HUES64 (cell line): Measurements from ENCODE around the gene SH3BP4.

Source experiments
- H3K27ac ChIP-seq: 2 replicates; pipeline ENCODE4 v1.7.0; 2013; ENCODE audit warnings: low read depth, low read length, inconsistent platforms
- H3K27me3 ChIP-seq: 2 replicates; pipeline ENCODE4 v1.6.1; 2013; ENCODE audit warnings: mild to moderate bottlenecking, low read length; ENCODE audit not compliant: insufficient read depth
- H3K36me3 ChIP-seq: 2 replicates; pipeline ENCODE4 v1.6.1; 2013; ENCODE audit warnings: mild to moderate bottlenecking, low read length; ENCODE audit not compliant: insufficient read depth
- H3K4me1 ChIP-seq: 2 replicates; pipeline ENCODE4 v1.6.1; 2013; ENCODE audit warnings: mild to moderate bottlenecking, low read length, moderate library complexity; ENCODE audit not compliant: insufficient read depth
- H3K4me3 ChIP-seq: 2 replicates; pipeline ENCODE4 v1.5.1; 2013; ENCODE audit warnings: mild to moderate bottlenecking, low read length, moderate library complexity
- H3K9ac ChIP-seq: 2 replicates; pipeline ENCODE4 v1.6.1; 2013; ENCODE audit warnings: mild to moderate bottlenecking, low read depth, low read length
- H3K9me3 ChIP-seq: 2 replicates; pipeline ENCODE4 v1.6.1; 2013; ENCODE audit warnings: low read depth, low read length; ENCODE audit not compliant: insufficient read depth
- WGBS: fragments of 150-250, 120-280 bp; methylation state at CpG from one replicate; pipeline ENCODE4 v1.1.7; 2013; ENCODE audit warnings: missing lambda C conversion rate; 5-methylcytosine and 5-hydroxymethylcytosine counted together

Gene SH3BP4

DNA sequence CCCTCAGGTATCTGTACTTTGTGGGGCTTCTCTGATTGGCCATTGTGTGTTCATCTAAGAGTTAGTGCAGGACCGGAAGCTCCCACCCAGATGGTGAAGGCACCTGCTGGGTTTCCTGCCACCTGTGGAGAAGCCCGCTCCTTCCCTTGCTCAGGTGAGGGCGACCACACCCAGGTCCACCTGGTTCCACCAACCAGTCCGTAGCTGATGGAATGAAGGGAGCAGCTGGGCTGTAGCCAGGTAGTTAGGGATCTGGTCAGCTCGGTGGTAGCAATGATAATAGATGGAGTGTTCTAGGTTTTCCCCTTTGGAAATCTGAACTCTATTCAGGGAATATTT lies 16.0 kb downstream of the SH3BP4 start:
- Histone ChIP-seq H3K4me1 (peaks cover 34% of the 10 kb centered on the region), H3K9ac (no peak overlapping the region), H3K27me3 (no peaks in the 10 kb centered on the region), H3K9me3 (no peaks in the 10 kb centered on the region), H3K36me3 (peaks cover 10% of the 10 kb centered on the region), H3K4me3 (no peak overlapping the region), H3K27ac (no peak overlapping the region)
- 88% methylated on average over 5 of the region's 5 CpGs for WGBS

DNA sequence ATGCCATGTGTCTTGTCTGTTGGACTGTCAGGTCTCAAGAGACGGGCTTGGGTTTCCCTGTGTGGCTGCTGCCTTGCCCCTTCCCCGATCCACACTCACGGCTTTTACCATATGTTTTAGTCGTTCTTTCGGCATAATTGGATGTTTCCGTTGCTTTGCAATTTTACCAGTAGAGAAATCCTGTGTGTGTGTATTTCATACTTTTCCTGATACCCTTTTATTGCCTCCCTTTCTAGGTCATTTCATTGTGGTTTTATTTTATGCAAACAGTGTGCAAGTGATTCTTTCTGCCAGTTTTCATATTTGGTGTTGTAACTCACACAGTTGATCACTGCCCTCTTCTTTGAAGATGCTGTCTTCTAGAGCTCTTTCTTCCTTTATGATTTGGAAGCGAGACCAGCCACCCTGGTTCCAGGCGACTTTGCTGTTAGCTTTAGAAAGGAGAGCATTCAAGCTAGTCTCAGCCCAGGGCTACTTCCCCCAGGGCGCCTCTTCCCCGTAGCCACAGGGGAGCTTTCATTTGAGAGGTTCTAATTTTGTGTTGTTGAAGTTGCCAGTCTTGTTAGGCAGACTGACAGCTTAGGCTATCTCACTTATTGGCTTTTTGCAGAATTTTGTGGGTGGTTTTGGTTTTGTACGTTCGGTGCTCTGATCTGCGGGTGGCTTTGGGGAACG lies 17.0 kb downstream of the SH3BP4 start:
- Histone ChIP-seq H3K4me3 (no peak overlapping the region), H3K27me3 (no peaks in the 10 kb centered on the region), H3K9me3 (no peaks in the 10 kb centered on the region), H3K4me1 (peaks cover 38% of the 10 kb centered on the region), H3K36me3 (peaks cover 10% of the 10 kb centered on the region), H3K27ac (peak overlapping the region; percentile 59), H3K9ac (no peak overlapping the region)
- WGBS: 50% methylated on average over 13 of the region's 14 CpGs

DNA sequence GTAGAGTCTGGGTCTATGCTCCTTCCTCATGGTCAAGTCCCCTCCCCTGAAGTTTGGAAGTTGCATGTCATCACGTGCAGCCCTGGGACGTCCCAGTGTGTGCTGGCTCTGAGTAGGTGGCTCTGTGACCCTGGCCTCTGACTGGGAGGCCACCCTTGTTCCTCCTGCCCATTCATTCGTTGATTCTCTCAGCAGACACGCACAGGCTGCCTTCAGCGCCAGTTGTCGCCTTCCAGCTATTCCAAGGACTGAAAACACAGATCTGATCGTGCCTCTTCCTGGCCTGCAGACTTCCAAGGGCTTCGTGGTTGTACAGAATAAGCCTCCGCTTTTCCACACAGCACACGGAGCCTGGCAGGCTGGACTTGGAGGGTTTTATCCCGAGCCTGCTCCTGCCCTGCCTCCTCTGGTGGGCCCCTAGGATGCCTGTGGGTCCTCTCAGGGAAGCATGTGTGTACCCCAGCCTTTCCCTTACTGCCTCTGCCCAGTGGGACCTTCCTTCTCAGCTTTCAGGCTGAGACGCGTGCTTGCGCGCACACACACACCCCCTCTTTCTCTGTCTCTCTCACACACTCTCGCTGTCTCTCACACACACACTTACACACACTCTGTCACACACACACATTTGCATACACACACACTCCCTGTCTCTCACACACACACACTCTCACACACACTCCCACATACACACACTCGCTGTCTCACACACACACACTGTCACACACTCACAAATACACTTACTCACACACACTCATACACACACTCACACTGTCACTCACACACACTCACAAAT lies 17.7 kb downstream of the SH3BP4 start:
- 63% methylated on average over 17 of the region's 17 CpGs for WGBS
- Histone ChIP-seq H3K27me3 (no peaks in the 10 kb centered on the region), H3K27ac (peak overlapping the region; percentile 59), H3K9ac (no peak overlapping the region), H3K4me1 (peaks cover 40% of the 10 kb centered on the region), H3K9me3 (no peaks in the 10 kb centered on the region), H3K36me3 (peaks cover 10% of the 10 kb centered on the region), H3K4me3 (no peak overlapping the region)

DNA sequence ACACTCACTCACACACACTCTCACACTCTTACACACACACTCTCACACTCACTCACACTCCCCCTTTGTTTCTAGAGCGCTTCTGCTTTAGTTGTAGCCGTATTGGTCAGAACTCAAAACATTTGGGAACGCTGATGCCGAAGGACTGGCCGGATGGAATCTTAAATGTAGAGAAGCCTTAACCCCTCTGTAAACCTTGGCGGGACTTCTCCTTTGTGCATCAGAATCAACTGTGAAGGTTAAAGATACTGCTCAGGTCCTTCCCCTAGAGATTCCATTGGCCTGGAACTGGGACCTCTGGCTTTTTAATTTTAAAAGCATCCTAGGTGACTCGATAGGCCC lies 18.3 kb downstream of the SH3BP4 start:
- Histone ChIP-seq H3K27me3 (no peaks in the 10 kb centered on the region), H3K4me3 (no peak overlapping the region), H3K9ac (no peak overlapping the region), H3K4me1 (peaks cover 46% of the 10 kb centered on the region), H3K9me3 (no peaks in the 10 kb centered on the region), H3K36me3 (peaks cover 10% of the 10 kb centered on the region), H3K27ac (no peak overlapping the region)
- 87% methylated on average over 7 of the region's 7 CpGs for WGBS

DNA sequence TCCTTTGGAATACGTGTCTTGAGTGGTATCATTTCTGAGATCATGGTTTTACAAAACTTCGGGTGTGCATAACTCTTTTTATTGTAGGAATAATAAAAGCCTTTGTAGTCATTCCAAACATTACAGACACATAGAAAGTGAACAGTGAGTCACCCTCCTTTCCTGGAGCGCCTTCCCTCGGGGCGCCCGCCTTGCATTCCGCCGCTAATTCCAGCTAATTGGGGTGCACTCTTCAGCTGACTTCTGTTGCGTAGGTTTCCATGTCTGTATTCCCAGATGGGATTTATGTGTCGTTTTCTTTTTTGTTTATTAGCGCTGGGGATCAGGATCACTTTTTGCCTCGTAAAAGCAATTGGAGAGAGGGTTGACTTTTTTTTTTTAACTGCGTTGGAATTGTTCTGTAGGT lies 18.7 kb downstream of the SH3BP4 start:
- peaks cover 49% of the 10 kb centered on the region for H3K4me1 ChIP-seq
- peaks cover 10% of the 10 kb centered on the region for H3K36me3 ChIP-seq
- no peaks in the 10 kb centered on the region for H3K9me3 ChIP-seq
- H3K4me3 ChIP-seq: no peak overlapping the region
- H3K9ac ChIP-seq: no peak overlapping the region
- no peak overlapping the region for H3K27ac ChIP-seq
- H3K27me3 ChIP-seq: no peaks in the 10 kb centered on the region
- 91% methylated on average over 13 of the region's 13 CpGs for WGBS

DNA sequence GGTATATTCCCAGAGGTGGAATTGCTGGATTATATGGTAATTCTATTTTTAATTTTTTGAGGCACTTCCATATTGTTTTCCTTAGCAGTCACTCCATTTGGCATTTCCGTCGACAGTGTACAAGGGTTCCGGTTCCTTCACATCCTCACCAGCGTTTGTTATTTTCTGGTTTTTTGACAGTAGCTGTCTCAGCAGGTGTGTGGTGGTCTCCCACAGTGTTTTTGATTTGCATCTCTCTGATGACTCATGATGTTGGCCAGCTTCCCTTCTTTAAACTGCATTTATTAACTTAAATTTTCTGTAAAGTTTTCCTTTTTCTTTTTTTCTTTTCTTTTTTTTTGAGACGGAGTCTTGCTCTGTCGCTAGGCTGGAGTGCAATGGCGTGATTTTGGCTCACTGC lies 19.7 kb downstream of the SH3BP4 start:
- Histone ChIP-seq H3K27ac (no peak overlapping the region), H3K27me3 (no peaks in the 10 kb centered on the region), H3K9ac (no peak overlapping the region), H3K4me3 (no peak overlapping the region), H3K9me3 (no peaks in the 10 kb centered on the region), H3K4me1 (peaks cover 49% of the 10 kb centered on the region), H3K36me3 (peaks cover 10% of the 10 kb centered on the region)
- 88% methylated on average over 7 of the region's 7 CpGs for WGBS

DNA sequence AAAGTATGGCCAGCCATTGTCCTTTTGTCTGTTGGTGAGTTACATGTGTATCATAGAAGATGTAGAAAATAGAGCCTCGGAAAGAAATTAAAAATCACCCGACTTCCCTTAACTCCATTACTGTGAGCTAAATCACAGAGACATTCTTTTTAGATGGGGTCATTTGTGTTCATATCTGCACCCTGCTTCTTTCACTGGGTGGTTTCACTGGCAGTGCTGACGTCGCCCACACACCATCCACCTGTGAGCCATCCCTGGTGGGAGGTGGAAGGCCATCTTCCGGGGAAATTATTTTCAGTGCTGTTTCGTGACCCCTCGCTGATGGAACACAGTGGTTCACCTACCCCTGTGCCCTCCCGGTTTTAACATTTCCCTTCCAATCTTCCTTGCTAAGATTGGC lies 21.2 kb downstream of the SH3BP4 start:
- Histone ChIP-seq H3K27ac (no peak overlapping the region), H3K4me3 (no peak overlapping the region), H3K9me3 (no peaks in the 10 kb centered on the region), H3K36me3 (peaks cover 10% of the 10 kb centered on the region), H3K27me3 (no peaks in the 10 kb centered on the region), H3K4me1 (peaks cover 48% of the 10 kb centered on the region), H3K9ac (no peak overlapping the region)
- WGBS: 95% methylated on average over 6 of the region's 8 CpGs

DNA sequence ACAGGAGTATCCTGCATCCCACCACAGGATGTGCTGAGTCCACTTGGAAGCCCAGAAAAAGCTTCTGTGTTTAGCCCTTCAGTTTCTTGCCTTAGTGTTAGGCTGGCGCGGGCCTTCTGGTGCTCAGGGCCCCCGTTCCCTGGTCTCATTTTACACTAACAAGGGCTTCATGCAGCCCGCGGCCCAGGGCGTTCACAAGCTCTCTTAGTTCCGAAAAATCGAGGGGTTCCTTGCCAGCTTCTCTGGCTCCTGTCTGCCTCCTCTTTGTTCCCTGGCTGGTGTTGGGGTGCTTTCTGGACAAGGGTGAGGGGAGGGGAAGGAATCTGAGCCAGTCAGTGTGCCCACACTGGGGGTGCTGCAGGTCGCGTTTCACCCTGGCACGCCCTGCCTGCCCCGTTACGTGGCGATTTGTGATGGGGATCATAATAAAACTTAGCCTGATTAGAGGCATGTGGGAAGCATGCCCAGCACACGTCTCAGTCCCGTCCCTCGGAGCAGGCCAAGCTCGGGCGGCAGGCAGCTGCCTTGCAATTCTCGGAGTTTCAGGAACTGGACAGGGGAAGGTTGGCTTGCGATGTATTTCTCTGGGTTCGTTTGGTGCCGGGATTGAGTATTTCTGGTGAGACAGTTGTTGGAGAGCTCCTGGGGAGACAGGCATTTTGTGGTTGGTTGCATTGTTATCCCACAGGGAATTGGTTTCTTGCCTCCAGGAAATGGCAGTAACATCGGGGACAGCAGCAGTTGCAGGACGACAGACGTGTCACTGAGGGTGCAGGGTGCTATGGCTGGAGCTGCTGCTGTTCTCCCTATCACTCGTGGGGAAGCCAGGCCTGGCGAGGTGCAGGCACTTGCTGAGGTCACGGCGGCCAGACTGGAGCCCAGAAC lies 22.9 kb downstream of the SH3BP4 start:
- Histone ChIP-seq H3K4me1 (peaks cover 31% of the 10 kb centered on the region), H3K9ac (no peak overlapping the region), H3K4me3 (no peak overlapping the region), H3K27ac (peak overlapping the region; percentile 9), H3K9me3 (peaks cover 3% of the 10 kb centered on the region; the same call in 1 of the 2 replicates), H3K27me3 (no peaks in the 10 kb centered on the region), H3K36me3 (peaks cover 14% of the 10 kb centered on the region)
- 83% methylated on average over 30 of the region's 30 CpGs for WGBS

DNA sequence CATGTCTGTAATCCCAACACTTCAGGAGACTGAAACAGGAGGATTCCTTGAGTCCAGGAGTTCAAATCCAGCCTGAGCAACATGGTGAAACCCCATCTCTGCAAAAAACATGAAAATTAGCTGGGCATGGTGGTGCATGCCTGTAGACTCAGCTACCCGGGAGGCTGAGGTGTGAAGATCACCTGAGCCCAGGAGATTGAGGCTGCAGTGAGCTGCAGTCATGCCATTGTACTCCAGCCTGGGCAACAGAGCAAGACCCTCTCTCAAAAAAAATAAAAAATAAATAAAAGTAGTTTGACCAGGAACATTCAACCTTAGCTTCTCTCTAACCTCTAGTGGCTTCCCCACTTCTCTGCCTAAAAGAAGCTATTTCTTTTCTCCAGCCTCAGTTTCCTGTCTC lies 23.8 kb downstream of the SH3BP4 start:
- Histone ChIP-seq H3K27ac (no peak overlapping the region), H3K9ac (no peak overlapping the region), H3K4me1 (peaks cover 28% of the 10 kb centered on the region), H3K9me3 (peaks cover 3% of the 10 kb centered on the region; the same call in 1 of the 2 replicates), H3K27me3 (no peaks in the 10 kb centered on the region), H3K4me3 (no peak overlapping the region), H3K36me3 (peaks cover 14% of the 10 kb centered on the region)
- WGBS: 100% methylated on average over 1 of the region's 1 CpG

DNA sequence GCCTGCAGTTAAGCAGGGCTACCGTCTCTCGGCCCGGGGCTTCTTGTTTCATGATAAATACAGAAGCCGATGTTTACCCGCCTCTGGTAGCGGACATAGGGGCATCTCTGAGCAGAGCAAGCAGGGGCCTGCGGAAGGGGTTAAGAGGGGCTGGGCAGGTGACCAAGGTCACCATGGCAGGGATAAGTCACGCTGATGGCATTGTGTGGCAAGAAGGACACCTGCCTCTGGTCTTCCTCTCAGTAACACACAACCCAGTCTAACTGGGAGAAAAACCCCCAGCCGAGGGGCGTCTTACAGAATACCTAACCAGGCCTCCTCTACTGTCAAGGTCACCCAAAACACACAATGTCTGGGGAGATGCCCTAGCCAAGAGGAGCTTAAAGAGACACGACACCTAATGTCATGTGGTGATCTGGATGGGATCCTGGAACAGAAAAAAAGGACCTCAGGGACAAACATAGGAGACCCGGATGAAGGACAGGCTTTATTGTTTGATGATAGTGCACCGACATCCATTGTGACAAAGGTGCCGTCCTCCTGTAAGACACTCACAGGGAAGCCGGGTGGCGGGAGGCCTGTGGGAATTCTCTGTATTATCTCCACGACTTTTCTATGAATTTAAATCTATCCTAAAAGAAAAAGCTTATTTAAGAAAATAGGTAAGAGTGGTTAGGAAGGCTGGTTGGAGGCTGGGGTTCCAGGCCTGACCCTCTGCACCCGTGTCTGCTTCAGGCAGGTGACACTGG lies 24.8 kb downstream of the SH3BP4 start:
- Histone ChIP-seq H3K27me3 (no peaks in the 10 kb centered on the region), H3K9ac (no peak overlapping the region), H3K36me3 (peaks cover 8% of the 10 kb centered on the region), H3K4me1 (peaks cover 37% of the 10 kb centered on the region), H3K9me3 (peaks cover 3% of the 10 kb centered on the region; the same call in 1 of the 2 replicates), H3K27ac (no peak overlapping the region), H3K4me3 (no peak overlapping the region)
- WGBS: 93% methylated on average over 17 of the region's 18 CpGs
